ENCODE results near the gene PRRX2.

PRRX2 gene

DNA sequence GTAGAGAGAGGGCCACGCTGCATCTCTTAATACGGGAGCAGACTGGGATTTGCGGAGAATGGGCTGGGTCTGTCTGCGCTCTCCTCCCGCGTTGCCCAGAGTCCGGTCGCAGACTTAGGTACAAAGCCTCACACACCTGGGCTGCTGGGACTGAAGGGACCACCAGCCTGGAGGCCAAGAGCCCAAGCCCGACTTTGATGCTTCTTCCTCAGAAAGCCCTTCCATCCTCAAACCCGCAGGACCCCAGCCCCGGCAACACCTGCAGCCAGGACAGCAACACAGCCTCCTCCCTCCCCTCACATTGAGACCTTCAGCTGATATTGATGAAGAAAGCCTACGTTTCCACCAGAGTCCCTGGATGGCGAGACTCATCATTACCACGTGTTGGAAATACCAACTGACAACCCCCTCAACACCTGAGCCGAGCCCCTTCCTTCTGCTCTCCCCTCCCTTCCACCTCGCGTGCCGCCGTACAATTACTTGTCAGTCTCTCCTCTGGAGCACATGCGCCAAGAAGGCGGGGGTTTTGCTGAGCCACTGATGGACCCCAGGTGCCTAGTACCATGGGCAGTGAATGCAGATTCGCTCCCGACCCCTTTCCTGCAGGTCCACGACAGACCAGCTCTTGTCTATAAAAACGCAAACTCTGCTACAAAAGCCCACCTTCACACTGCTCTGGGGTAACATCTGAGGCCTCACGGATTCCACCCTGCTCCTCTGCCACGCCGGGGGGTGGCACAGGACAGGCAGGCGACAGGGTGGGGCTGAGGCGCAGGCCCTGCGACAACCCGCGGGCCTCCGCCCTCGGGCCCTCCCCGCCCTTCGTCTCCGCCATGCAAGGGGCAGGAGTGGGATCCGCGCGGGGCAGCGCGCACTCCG, 24.3 kb upstream of the PRRX2 start:
- ChIA-PET POLR2A (no interaction called here), CTCF (interaction anchor here (0.7 to 5.8 kb wide), 2 partner anchors 16 to 30 kb away, joined by 3 to 38 read pairs; partner anchors contain the start of gene NTMT1)
- Histone ChIP-seq H3K4me3 (ENCODE audit: control insufficient read depth in 1 of 7, extremely low read depth in 1 of 7, insufficient read depth in 4 of 7, low read depth in 2 of 7, low read length in 6 of 7) (peak overlapping the region; percentile 80 to 97 (median 87)), H3K27me3 (replicated peaks in 2 of 5; ENCODE audit: control insufficient read depth in 4 of 5, insufficient read depth in 5 of 5, low read length in 4 of 5) (no peaks in the 10 kb centered on the region), H3K9me3 (ENCODE audit: control extremely low read depth in 1 of 5, control insufficient read depth in 4 of 5, insufficient read depth in 2 of 5, low read depth in 1 of 5, low read length in 4 of 5) (no peaks in the 10 kb centered on the region), H3K4me1 (ENCODE audit: control extremely low read depth in 1 of 4, control insufficient read depth in 4 of 4, insufficient read depth in 4 of 4, low read length in 3 of 4) (peaks cover 4 to 36% (median 30%) of the 10 kb centered on the region in 4 experiments), H3K36me3 (ENCODE audit: control insufficient read depth in 4 of 4, insufficient read depth in 4 of 4, low read length in 3 of 4) (peaks cover 11 to 32% (median 22%) of the 10 kb centered on the region in 4 experiments), H3K27ac (ENCODE audit: insufficient read depth in 1 of 2, low read depth in 1 of 2, low read length in 2 of 2, poor library complexity in 1 of 2, severe bottlenecking in 2 of 2) (peak overlapping the region; percentile 33 to 71)
- WGBS (ENCODE audit: insufficient coverage) = 19% methylated on average over 40 of the region's 44 CpGs
- peak in 1 of 3 donors; percentile 15 for DNase-seq

DNA sequence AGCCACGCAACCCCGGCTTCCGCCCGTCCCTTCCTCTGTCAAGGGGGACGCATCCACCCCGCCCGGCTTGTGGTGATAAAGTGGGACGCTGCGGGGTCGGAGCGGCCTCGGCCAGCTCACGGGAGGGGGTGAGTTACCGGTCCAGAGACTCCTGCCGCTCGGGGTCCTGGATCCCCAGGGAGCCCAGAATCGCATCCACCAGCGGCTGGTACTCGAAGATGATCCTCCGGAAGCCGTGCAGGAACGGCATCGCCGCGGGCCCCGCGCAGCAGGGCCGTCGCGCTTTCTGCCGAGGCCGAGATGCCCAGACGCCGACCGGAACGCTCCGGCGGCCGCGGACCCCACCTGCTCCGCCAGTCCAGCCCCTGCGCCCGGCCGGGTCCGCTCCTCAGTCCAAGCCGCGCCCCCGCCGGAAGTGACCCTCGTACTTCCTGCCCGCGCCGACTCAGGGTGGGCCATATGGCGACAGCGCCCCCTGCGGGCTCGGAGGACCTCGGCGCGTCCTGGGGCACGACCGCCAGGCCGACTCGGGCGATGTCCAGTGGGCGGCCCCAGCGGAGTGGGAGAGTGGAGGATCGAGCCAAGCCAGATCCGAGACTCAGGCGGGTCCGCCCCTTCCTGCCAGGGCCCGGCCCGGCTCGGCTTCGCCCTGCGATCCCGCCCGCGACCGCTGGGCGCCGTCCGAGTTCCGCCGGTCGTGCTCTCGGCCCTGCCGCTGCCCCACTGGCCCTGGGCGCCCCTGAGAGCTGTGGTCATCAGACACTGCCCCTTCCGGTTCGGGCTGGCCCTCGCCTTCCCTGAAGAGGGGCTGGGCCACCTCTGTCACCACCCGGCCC, 23.5 kb upstream of the PRRX2 start, which contains the start of gene ASB6:
ASB6 (minus strand) TSS at position 402 of the 836 bp plus-strand sequence; CDS start at position 250, 152 bp downstream.
- DNase-seq = peak; percentile 95 to 98 (median 98)
- peaks cover 4 to 32% (median 26%) of the 10 kb centered on the region in 4 experiments for H3K4me1 ChIP-seq (ENCODE audit: control extremely low read depth in 1 of 4, control insufficient read depth in 4 of 4, insufficient read depth in 4 of 4, low read length in 3 of 4)
- no peaks in the 10 kb centered on the region for H3K27me3 ChIP-seq (replicated peaks in 2 of 5; ENCODE audit: control insufficient read depth in 4 of 5, insufficient read depth in 5 of 5, low read length in 4 of 5)
- peak within 1 kb of the TSS; percentile 80 to 97 (median 87) for H3K4me3 ChIP-seq (ENCODE audit: control insufficient read depth in 1 of 7, extremely low read depth in 1 of 7, insufficient read depth in 4 of 7, low read depth in 2 of 7, low read length in 6 of 7)
- H3K9me3 ChIP-seq (ENCODE audit: control extremely low read depth in 1 of 5, control insufficient read depth in 4 of 5, insufficient read depth in 2 of 5, low read depth in 1 of 5, low read length in 4 of 5) = no peaks in the 10 kb centered on the region
- under 1% methylated on average over 89 of the region's 93 CpGs for WGBS (ENCODE audit: insufficient coverage)
- H3K27ac ChIP-seq (ENCODE audit: insufficient read depth in 1 of 2, low read depth in 1 of 2, low read length in 2 of 2, poor library complexity in 1 of 2, severe bottlenecking in 2 of 2) = peak within 1 kb of the TSS; percentile 33 to 71
- peaks cover 8 to 28% (median 19%) of the 10 kb centered on the region in 4 experiments for H3K36me3 ChIP-seq (ENCODE audit: control insufficient read depth in 4 of 4, insufficient read depth in 4 of 4, low read length in 3 of 4)
- ChIA-PET POLR2A (no interaction called here), CTCF (interaction anchor here (1.1 to 2.7 kb wide), 4 partner anchors 18 to 510 kb away, joined by 3 to 10 read pairs (median 6); no protein-coding TSS in a partner anchor)

DNA sequence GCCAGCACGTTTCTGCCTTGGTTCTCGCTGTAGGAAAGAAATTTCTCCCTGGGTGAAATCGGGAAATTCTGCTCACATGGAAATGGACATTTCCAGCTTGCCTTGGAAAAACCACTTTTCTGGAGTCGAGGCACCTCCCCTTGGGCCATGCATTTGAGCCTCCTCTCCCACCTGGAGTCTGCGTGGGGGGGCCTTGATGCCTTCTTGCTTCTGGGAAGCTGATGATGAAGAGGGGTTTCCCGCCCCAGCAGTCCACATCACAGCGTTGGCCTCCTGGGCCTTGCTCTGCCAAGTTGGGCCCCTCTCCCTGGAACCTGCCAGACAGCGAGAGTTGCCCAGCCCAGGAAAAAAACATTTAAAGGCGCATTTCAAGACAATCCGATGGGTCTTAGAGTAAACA, 21.7 kb upstream of the PRRX2 start:
- CTCF ChIA-PET = interaction anchor here (0.9 to 2.7 kb wide), 8 partner anchors 9 to 141 kb away, joined by 3 to 16 read pairs (median 4); no protein-coding TSS in a partner anchor
- Histone ChIP-seq H3K4me1 (ENCODE audit: control extremely low read depth in 1 of 4, control insufficient read depth in 4 of 4, insufficient read depth in 4 of 4, low read length in 3 of 4) (peaks cover 4 to 24% (median 21%) of the 10 kb centered on the region in 4 experiments), H3K27me3 (replicated peaks in 2 of 5; ENCODE audit: control insufficient read depth in 4 of 5, insufficient read depth in 5 of 5, low read length in 4 of 5) (no peaks in the 10 kb centered on the region), H3K27ac (ENCODE audit: insufficient read depth in 1 of 2, low read depth in 1 of 2, low read length in 2 of 2, poor library complexity in 1 of 2, severe bottlenecking in 2 of 2) (no peak overlapping the region), H3K9me3 (ENCODE audit: control extremely low read depth in 1 of 5, control insufficient read depth in 4 of 5, insufficient read depth in 2 of 5, low read depth in 1 of 5, low read length in 4 of 5) (no peaks in the 10 kb centered on the region), H3K36me3 (ENCODE audit: control insufficient read depth in 4 of 4, insufficient read depth in 4 of 4, low read length in 3 of 4) (peaks cover 0 to 11% (median 5%) of the 10 kb centered on the region in 4 experiments), H3K4me3 (ENCODE audit: control insufficient read depth in 1 of 7, extremely low read depth in 1 of 7, insufficient read depth in 4 of 7, low read depth in 2 of 7, low read length in 6 of 7) (no peak overlapping the region)
- POLR2A ChIA-PET = no interaction called here
- WGBS (ENCODE audit: insufficient coverage) = 94% methylated on average over 5 of the region's 10 CpGs
- DNase-seq = no peak

DNA sequence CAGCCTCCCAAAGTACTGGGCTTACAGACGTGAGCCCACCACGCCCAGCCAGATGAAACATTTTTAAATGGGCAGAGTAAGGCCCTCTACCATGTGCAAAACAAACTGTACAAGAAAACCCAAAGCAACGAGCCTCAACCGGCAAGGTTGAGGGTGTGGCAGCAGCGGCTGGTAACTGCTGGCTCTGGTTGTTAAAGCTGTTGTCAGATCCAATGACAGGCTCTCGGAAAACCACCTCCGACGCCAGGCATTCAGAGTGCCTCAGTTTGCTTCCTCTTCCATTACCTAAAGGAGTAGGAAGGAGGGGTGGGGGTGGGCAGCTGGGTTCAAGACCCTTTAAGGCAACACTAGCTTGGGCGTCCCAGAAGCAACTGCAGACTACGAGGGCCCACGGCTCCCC, 21.1 kb upstream of the PRRX2 start:
- ChIA-PET POLR2A (interaction anchor here (0.7 to 0.9 kb wide), 2 partner anchors 33 to 146 kb away, joined by 3 read pairs; no protein-coding TSS in a partner anchor), CTCF (interaction anchor here (0.6 to 2.7 kb wide), 5 partner anchors 8 to 82 kb away, joined by 3 to 16 read pairs (median 7); no protein-coding TSS in a partner anchor)
- no peak for DNase-seq
- 91% methylated on average over 9 of the region's 11 CpGs for WGBS (ENCODE audit: insufficient coverage)
- H3K27me3 ChIP-seq (replicated peaks in 2 of 5; ENCODE audit: control insufficient read depth in 4 of 5, insufficient read depth in 5 of 5, low read length in 4 of 5) = no peaks in the 10 kb centered on the region
- peaks cover 0 to 4% (median 1%) of the 10 kb centered on the region in 4 experiments for H3K36me3 ChIP-seq (ENCODE audit: control insufficient read depth in 4 of 4, insufficient read depth in 4 of 4, low read length in 3 of 4)
- H3K9me3 ChIP-seq (ENCODE audit: control extremely low read depth in 1 of 5, control insufficient read depth in 4 of 5, insufficient read depth in 2 of 5, low read depth in 1 of 5, low read length in 4 of 5) = no peaks in the 10 kb centered on the region
- no peak overlapping the region for H3K4me3 ChIP-seq (ENCODE audit: control insufficient read depth in 1 of 7, extremely low read depth in 1 of 7, insufficient read depth in 4 of 7, low read depth in 2 of 7, low read length in 6 of 7)
- peaks cover 4 to 24% (median 21%) of the 10 kb centered on the region in 4 experiments for H3K4me1 ChIP-seq (ENCODE audit: control extremely low read depth in 1 of 4, control insufficient read depth in 4 of 4, insufficient read depth in 4 of 4, low read length in 3 of 4)
- H3K27ac ChIP-seq (ENCODE audit: insufficient read depth in 1 of 2, low read depth in 1 of 2, low read length in 2 of 2, poor library complexity in 1 of 2, severe bottlenecking in 2 of 2) = no peak overlapping the region

DNA sequence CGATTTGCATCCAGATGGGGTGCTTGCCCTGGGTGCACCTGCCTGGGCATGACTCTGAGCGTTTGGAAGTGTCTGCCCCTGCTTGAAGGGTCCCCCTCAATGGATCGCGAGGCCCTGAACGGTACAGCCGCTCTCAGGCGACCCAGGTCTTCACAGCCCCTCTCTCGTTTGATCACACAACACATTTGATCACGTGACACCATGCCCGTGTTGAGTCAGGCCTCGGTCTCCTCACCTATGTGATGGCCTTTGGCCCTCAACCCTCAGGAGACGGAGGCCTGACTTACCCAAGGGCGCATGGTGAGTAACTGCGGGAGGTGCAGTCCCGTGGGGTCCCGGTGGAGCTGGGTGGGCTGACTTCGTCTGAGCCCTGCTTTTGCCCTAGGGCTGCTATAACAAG, 20.5 kb upstream of the PRRX2 start:
- Histone ChIP-seq H3K27ac (ENCODE audit: insufficient read depth in 1 of 2, low read depth in 1 of 2, low read length in 2 of 2, poor library complexity in 1 of 2, severe bottlenecking in 2 of 2) (no peak overlapping the region), H3K9me3 (ENCODE audit: control extremely low read depth in 1 of 5, control insufficient read depth in 4 of 5, insufficient read depth in 2 of 5, low read depth in 1 of 5, low read length in 4 of 5) (no peaks in the 10 kb centered on the region), H3K4me3 (ENCODE audit: control insufficient read depth in 1 of 7, extremely low read depth in 1 of 7, insufficient read depth in 4 of 7, low read depth in 2 of 7, low read length in 6 of 7) (no peak overlapping the region), H3K36me3 (ENCODE audit: control insufficient read depth in 4 of 4, insufficient read depth in 4 of 4, low read length in 3 of 4) (no peaks in the 10 kb centered on the region), H3K4me1 (ENCODE audit: control extremely low read depth in 1 of 4, control insufficient read depth in 4 of 4, insufficient read depth in 4 of 4, low read length in 3 of 4) (peaks cover 4 to 22% (median 20%) of the 10 kb centered on the region in 4 experiments), H3K27me3 (replicated peaks in 2 of 5; ENCODE audit: control insufficient read depth in 4 of 5, insufficient read depth in 5 of 5, low read length in 4 of 5) (peaks cover 0 to 3% (median 0%) of the 10 kb centered on the region in 5 experiments)
- ChIA-PET POLR2A (interaction anchor here (0.9 kb wide), 1 partner anchor 145 kb away, joined by 3 read pairs; no protein-coding TSS in a partner anchor), CTCF (interaction anchor here (1.9 to 2.5 kb wide), 2 partner anchors 8 to 82 kb away, joined by 7 to 16 read pairs; no protein-coding TSS in a partner anchor)
- no peak for DNase-seq
- WGBS (ENCODE audit: insufficient coverage) = 93% methylated on average over 17 of the region's 17 CpGs

DNA sequence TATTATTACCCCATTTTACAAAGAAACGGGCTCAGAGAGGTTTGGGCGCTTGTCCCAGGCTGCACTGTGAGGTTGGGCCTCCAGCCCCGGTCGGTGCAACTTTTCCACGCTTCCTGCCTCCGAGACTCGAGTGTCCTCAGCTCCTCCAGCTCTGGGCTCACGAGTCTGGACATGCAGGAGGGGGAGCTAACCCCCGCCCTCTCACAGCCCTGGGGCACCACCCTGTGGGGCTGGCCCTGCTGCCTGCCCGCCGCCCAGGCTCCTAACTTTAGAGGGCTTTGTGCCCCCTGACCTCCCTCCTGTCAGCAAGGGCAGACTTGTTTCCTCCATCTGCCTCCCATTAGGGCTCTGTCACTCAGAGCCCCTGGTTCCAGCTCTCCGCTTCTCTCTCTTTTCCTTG, 19.2 kb upstream of the PRRX2 start:
- no peak for DNase-seq
- peaks cover 0 to 3% (median 0%) of the 10 kb centered on the region in 5 experiments for H3K27me3 ChIP-seq (replicated peaks in 2 of 5; ENCODE audit: control insufficient read depth in 4 of 5, insufficient read depth in 5 of 5, low read length in 4 of 5)
- WGBS (ENCODE audit: insufficient coverage) = 97% methylated on average over 12 of the region's 12 CpGs
- no peaks in the 10 kb centered on the region for H3K36me3 ChIP-seq (ENCODE audit: control insufficient read depth in 4 of 4, insufficient read depth in 4 of 4, low read length in 3 of 4)
- H3K4me1 ChIP-seq (ENCODE audit: control extremely low read depth in 1 of 4, control insufficient read depth in 4 of 4, insufficient read depth in 4 of 4, low read length in 3 of 4) = peaks cover under 1 to 10% (median 7%) of the 10 kb centered on the region in 4 experiments
- no peak overlapping the region for H3K27ac ChIP-seq (ENCODE audit: insufficient read depth in 1 of 2, low read depth in 1 of 2, low read length in 2 of 2, poor library complexity in 1 of 2, severe bottlenecking in 2 of 2)
- no peaks in the 10 kb centered on the region for H3K9me3 ChIP-seq (ENCODE audit: control extremely low read depth in 1 of 5, control insufficient read depth in 4 of 5, insufficient read depth in 2 of 5, low read depth in 1 of 5, low read length in 4 of 5)
- H3K4me3 ChIP-seq (ENCODE audit: control insufficient read depth in 1 of 7, extremely low read depth in 1 of 7, insufficient read depth in 4 of 7, low read depth in 2 of 7, low read length in 6 of 7) = no peak overlapping the region
- POLR2A ChIA-PET = no interaction called here
- CTCF ChIA-PET = interaction anchor here (1.1 kb wide), 1 partner anchor 137 kb away, joined by 4 read pairs; no protein-coding TSS in a partner anchor

Measured in common myeloid progenitor, CD34-positive (primary cell).